ENCODE measurements around the gene GUSB.
"Not testable (repeated sequence)": the region's sequence is repeated elsewhere in the genome, so short reads cannot be mapped to it uniquely, and the experiment has no call there.

GUSB gene

DNA sequence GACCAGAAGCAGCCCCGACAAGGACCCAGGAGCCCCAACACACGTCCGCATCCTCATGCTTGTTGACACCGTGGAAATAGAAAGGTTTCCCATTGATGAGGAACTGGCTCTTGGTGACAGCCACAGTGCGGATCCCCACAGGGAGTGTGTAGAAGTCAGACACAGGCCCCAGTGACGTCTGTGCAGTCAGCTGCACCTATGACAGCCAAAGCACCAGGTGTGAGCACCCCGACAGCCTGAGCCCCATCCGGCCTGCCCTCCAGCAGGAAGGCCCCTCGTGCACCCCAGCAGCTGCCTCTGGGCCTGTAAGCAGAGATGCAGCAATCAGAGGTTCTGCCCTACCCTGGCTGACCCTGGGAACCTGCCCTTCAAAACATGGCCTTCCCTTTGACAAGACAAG is 7.1 kb downstream of the GUSB start:
- no peak for DNase-seq

DNA sequence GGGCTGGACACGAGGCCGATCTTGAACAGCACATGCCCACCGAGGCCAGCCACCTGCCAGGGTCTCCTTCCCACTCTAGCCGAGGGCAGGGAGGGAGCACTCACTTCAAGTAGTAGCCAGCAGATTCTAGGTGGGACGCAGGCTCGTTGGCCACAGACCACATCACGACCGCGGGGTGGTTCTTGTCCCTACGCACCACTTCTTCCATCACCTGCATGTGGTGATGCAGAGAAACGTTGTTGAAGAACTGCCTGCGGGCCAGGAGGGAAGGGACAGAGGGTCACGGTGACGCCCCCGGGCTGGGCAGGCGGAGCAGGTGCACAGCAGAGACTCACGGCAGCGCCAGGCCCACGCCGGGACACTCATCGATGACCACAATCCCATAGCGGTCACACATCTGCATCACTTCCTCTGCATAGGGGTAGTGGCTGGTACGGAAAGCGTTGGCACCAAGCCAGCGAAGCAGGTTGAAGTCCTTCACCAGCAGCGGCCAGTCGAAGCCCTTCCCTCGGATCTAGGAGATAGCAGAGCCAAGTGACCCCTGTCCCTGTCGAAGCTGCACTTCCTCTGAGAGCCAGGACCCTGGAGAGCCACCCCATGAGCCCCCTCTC is 7.7 kb downstream of the GUSB start:
- DNase-seq = no peak

DNA sequence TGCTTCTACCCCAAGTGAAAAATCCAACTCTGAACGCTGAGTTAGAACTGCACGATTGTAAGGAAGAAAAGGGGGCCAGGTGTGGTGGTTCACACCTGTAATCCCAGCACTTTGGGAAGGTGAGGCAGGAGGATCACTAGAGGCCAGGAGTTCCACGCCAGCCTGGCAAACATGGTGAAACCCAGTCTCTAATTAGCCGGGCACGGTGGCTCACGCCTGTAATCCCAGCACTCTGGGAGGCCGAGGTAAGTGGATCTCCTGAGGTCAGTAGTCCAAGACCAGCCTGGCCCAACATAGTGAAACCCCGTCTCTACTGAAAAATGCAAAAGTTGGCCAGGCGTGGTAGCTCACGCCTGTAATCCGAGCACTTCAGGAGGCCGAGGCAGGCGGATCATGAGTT is 9.0 kb downstream of the GUSB start:
- no peak for DNase-seq

DNA sequence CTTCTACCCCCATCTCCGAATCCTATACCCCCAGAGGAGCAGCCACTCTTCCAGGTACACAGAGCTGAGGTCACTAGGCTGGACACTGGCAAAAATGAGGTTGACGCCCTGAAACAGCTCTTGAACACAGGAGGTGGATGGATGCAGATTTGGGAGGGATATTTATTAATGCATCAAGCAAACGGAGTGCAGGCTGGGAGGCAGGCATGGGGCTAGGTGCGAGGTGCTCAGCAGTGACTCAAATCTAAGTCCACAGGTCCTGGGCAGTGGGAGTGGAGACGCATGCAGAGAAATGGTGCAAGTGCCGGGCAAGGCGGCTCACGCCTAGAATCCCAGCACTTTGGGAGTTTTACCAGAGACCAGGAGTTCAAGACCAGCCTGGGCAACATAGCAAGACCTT is 11.0 kb downstream of the GUSB start:
- DNase-seq = no peak

DNA sequence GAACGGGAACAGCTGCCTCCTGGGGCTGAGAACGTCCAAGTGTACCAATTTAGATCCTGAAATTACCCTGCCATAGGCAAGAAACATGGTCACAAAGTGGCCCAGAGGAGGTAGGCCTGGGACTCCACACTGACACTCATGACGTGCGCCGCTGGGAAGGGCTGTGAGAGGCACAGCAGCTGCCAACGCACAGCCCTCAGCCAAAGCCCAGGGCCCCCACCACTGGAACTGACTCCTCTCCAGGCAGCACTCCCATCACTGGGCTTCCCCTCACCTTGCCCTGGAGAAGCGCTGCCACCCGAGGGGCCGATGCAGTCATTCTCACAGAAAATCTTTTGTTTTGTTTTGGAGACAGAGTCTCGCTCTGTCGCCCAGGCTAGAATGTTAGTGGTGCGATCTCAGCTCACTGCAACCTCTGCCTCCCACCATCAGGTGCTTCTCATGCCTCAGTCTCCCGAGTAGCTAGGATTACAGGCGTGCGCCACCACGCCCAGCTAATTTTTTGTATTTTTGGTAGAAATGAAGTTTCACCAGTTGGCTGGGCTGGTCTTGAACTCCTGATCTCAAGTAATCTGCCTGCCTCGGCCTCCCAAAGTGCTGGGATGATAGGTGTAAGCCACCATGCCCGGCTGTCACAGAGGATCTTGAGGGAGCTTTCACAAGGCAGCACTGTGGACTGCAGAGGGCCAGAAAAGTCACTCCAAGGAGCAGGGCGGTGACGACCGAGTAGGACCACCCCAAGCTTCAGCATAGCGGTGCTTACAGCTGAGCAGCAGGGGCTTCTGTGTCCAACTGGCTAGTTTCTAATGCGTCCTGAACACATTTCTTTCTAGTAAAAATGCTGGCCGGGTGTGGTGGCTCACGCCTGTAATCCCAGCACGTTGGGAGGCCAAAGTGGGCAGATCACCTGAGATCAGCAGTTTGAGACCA is 13.5 kb downstream of the GUSB start:
- DNase-seq = no peak

DNA sequence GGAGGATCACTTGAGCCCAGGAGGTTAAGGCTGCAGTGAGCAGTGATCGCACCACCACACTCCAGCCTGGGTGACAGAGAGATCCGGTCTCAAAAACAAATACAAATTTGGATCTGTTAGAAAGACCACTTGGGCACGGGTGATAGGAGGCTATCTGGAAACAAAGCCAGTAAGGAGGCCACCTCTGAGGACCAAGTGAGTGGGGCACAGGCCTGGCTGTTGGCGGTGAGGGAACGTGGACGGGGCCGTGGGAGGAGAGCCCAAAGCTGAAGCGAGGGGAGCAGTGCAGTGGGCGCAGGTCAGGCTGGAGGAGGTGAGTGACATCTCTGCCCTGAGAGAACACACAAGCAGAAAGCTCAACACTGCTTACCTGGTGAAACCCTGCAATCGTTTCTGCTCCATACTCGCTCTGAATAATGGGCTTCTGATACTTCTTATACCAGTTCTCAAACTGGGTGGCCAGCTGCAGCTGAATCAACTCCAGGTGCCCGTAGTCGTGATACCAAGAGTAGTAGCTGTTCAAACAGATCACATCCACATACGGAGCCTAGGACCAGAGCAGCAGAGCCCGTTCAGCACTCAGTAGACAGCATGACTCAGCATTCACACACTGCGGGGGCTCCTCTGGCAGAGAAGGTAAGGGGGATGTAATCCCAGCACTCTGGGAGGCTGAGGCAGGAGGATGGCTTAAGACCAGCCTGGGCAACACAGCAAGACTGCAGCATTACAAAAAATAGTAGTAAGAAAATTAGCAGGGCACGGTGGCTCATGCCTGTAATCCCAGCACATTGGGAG is 14.5 kb downstream of the GUSB start:
- DNase-seq = no peak

DNA sequence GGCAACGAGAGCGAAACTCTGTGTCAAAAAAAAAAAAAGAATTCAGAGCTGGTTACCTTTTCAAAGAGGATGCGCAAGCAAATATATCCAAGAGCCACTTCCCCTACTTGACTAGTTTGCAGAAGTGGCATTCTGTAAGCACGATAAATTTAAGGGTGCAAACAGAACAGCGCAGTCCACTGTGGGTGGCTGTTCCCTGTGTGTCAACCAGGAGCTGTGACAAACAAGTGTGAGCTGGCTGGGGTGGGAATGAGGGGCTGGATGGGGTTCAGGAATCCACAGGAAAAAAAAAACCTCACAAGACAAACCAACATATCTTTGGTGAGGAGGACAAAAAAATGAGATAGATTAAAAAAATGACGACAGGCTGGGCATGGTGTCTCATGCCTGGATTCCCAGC is 15.9 kb downstream of the GUSB start:
- DNase-seq = no peak

DNA sequence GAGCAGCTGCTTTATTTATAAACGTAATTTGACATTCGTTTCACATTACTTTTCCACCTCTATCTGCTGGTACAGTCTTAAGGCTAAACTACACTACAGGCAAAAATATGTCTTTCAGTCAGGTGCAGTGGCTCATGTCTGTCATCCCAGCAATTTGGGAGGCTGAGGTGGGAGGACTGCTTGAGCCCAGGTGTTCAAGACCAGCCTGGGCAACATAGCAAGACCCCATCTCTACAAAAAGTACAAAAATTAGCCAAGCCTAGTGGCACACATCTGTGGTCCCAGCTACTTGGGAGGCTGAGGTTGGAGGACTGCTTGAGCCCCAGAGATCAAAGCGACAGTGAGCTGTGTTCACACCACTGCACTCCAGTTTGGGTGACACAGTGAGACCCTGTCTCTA is 17.3 kb downstream of the GUSB start:
- DNase-seq = not testable (repeated sequence)

DNA sequence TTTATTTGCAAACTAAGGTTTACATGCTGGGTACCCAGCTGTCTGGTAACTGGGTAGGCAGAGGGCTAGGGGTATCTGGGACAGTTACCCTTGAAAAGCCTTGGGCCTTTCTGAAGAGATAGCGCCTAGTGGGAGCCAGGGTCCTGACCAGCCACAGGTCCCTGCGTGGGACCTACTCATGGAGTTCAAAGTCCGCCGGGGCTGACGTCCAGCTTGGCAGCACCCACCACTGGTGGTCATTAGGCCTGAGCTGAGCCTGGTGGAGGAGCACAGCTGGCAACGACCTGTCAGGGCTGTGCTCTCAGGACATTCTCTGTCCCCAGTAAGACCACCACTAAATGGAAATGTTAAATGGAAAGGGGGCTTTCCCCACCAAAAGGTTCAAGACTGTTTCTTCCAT is 20.0 kb downstream of the GUSB start:
- no peak for DNase-seq

DNA sequence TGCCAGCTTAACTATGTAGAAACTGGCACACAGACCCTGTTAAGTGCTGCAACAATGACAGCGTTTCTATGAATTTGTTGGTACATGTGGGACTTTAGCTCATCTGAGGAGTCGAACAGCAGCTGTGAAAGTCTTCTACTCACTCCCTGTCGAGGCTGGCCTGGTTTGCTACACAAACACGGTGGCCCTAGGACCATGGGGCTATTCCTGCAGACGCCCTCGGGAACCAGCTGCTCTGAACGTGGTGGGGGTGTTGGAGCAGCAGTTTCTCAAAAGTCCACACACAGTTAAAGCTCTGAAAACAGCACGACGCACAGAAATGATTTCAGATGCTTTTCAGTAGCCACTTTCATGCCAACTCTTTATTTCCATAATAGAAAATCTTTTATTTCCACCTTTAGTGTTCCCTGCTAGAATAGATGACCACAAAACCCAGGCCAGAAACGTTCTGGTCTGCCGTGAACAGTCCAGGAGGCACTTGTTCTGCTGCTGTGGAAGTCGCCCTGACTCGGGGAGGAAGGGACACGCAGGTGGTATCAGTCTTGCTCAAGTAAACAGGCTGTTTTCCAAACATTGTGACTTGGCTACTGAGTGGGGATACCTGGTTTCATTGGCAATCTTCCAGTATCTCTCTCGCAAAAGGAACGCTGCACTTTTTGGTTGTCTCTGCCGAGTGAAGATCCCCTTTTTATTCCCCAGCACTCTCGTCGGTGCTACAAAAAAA is 21.5 kb downstream of the GUSB start:
- no peak for DNase-seq

DNA sequence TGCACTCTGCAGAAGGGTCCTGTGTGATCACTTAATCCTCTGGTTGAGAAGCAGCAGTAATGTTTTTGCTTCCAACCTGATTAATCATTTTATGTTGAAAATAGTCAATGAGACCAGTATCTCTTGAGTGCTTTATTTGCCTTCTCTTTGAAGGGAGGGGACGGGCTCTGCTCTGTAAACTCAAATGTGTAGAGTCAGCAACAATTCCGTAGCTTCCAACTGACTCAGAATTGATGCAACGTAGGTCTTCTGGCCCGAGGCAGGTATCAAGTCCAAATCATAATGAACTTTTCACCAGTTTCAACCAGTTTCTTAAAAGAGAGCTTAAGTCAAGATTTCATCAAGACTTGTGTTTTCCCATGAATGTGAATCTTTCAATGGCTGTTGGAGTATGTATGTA is 26.3 kb downstream of the GUSB start:
- no peak for DNase-seq

DNA sequence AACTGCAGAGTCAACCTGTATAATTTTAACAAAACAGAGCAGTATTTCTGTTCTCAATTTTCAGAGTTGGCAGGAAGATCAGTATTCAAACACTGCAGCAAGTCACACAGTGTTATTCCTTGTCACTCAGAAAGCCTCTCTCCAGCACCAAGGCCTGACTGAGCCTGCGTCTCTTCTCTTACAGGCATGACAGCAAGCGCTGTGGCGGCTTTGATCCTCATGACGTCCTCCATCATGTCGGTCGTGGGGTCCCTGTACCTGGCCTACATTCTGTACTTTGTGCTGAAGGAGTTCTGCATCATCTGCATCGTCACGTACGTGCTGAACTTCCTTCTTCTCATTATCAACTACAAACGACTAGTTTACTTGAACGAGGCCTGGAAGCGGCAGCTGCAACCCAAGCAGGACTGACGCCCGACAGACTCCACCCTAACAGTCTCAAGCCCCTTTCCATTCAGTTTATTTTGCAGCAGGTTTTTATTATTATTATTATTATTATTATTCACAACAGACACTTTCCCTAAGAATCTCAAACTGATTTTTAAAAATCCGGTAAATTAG is 28.0 kb downstream of the GUSB start:
- DNase-seq = no peak

DNA sequence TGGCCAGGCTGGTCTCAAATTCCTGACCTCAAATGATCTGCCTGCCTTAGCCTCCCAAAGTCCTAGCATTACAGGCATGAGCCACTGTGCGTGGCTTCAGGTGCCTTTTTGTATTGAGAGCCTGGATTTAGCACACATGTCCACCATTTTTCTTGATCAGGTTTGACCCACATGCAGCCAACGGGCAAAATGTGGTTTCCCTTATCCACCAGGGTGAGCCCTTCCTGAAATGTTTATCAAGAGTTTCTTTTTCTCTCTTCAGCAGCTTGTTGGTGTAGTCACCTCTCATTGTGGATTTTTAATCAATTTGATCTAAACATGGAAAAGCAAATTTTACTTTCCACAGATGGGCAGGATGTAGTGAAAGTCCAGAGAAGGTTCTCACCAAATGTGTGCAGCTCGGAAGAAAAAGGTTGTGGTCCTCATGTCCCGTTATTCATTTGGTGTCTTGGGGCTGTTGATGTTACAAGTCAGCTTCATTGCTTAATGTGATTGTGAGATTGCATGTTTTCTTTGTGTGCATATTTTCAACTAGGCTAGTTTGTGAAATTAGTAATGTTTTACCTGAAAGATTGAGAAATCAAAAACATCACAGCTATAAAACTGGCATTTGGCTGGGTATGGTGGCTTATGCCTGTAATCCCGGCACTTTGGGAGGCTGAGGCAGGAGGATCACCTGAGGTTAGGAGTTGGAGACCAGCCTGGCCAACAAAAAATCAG is 28.9 kb downstream of the GUSB start:
- no peak for DNase-seq

DNA sequence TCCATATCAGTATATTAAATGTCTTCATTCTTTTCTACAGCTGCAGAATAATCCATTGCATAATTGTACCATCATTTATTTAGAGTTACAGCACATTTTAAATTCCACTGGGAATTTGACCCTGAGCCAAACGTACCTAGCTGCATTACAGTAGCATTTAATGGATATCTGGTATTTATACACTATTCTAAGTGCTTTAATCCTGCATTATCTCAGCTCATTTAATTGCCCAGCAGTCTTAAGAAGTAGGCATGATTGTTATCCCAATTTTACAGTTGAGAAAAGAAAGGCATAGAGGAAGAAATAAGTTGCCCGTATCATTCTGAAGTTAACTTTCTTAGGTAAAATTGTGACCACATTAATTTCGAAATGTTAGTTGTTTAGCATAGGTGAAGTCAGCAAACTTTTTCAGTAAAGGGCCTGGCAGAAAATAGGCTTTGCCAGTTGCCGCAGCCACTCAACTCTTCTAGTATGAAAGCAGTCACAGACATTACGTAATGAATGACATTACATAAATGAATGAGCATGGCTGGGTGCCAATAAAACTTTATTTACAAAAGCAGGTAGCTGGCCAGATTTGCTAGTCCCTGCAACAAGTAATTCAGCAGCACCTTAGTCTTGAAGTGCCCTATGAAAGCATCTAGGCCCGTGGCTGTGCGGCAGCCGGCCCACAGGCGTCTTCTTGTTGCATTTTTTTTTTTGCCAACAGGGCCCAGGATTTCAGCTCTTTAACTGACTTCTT is 30.0 kb downstream of the GUSB start:
- no peak for DNase-seq

DNA sequence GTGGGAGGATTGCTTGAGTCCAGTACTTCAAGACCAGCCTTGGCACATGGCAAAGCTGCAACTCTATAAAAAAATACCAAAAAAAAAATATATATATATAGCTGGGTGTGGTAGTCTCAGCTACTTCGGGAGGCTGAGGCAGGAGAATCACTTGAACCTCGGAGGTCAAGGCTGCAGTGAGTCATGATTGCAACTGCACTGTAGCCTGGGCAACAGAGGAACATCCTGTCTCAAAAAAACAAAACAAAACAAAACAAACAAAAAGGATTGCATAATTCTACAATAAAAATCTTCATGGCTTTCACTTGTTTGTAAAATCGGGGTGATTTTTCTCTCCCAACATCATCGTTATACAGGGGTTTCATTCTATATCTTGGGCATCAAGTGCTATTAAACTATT is 35.1 kb downstream of the GUSB start:
- DNase-seq = no peak

DNA sequence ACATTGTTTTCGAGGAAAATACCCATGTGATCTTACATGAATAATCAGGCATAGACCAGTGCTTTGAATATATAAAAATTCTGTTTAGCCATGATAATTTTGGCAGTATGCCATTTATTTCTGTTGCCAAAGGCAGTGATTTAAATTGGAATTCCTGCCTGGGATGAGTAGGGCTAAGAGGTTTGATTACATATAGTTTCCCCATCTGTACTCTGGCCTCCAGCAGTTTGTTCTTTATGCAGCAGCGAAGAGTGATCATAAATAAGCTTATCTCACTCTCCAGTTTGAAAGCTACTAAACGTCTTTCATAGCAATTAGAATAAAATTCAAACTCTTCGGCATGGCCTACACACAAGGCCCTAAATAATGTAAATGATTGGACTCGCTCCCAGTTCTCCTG is 36.2 kb downstream of the GUSB start:
- DNase-seq = not testable (repeated sequence)

DNA sequence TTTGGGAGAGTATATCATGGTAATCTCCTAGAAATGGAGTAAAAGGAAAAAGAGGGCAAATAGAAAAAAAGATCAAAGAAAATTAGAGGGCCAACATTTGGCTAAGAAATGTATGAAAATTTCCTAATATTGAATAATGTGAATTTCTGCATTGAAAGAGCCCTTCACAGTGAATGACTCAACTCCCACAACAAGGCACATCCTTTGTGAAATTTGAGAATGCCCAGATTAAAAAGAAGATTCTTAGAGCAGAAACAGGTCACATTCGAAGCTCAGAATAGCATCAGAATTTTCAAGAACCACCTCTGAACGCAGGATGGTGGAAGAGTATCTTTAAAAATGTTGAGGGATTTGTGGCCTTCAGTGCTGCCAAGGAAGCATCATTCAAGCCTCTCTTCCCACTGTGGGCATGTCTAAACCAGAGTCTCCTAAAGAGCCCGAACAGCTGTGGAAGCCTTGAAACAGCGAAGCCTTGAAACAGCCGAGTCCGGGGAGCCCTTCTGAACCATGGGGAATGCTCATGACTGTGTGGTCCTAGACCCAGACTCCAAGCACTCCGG is 43.6 kb downstream of the GUSB start:
- DNase-seq = no peak

DNA sequence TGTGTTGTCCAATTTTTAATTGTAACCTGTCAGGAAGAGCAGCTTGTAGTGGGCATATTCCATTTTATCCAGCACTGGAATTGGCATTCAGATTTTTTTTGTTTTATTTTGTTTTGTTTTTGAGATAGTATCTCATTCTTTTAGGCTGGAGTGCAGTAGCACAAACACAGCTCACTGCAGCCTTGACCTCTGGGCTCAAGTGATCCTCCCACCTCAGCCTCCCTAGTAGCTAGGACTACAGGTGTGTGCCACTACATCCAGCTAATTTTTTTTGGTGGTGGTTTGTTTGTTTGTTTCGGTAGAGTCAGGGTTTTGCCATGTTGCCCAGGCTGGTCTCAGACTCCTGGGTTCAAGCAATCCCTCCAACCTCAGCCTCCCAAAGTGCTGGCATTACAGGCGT is 44.7 kb downstream of the GUSB start:
- no peak for DNase-seq

DNA sequence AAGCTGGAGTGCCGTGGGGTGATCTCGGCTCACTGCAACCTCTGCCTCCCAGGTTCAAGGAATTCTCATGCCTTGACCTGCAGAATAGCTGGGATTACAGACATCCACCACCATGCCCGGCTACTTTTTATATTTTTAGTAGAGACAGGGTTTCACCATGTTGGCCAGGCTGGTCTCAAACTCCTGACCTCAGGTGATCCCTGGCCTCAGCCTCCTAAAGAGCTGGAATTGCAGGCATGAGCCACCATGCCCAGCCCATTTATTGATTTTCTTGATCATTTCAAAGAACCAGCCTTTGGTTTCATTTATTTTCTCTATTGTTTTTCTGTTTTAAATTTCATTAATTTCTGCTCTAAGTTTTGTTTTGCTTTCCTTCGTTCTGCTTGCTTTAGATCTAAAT is 50.3 kb downstream of the GUSB start:
- DNase-seq = no peak

DNA sequence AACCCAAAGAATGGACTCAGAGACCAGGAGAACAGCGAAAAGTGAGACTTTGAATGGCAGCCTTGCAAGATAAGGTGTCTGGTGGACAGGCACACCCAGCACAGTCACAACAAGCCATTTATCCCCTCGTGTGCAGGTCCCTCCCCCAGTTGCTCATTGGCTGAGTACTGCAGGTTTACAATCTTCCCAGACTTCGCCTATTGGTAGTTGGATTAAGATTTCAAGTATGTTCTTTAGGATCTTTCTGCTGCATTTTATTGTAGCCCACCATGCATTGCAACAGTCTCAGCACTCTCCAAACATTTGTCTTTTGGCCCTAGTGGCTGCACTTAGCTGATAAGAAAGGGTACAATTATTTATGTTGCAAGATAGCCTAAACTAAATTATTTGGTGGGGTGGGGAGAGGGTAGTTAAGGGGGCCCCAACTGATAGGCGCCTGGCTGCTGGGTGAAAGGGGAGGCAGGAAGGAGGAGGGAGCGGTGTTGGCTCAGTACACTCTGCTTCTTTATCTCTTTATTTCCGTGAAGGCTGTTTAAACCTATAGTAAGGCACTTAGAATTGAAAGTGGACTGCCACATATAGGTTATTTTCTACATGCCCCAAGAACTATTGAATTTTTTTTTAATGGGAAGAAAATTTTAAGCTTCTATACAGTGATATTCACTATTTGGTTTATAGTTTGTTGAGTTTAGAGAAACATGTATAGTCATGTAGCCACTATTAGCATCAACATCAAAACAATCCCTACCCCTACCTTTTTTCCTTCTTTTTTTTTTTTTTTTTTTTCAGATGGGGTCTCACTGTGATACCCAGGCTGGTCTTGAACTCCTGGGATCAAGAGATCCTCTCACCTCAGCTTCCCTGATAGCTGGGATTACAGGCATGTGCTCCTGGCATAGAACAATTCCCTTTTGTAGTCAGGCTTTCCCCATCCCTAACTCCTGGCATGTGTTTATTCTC is 54.2 kb downstream of the GUSB start:
- no peak for DNase-seq

All from NCI-H524 treated with DMSO at 0.1 percent for 48 hours (cell line).